ENCODE data around the gene TDRD7.

TDRD7 gene

DNA sequence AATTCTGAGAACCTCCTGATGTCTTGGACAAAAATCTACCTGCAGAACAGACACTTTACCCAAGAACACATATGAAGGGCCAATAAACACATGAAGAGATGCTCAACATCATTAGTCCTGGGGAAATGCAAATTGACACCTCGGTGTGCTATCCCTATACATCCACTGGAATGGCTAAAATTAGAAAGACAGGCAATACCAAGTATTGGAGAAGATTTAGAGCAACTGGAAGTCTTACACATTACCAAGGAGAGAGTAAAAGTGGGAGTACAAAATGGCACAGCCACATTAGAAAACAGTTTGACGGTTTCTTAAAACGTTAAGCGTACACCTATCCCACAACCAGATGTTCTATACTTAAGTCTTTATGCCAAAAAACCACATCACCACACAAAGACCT is 3.3 kb upstream of the TDRD7 start:
- no peak for TF ChIP-seq TAF1 (IDR thresholded peaks at IDR 0.05; ENCODE audit: borderline replicate concordance, insufficient read depth, low read length)
- TF ChIP-seq, protein P1, sequence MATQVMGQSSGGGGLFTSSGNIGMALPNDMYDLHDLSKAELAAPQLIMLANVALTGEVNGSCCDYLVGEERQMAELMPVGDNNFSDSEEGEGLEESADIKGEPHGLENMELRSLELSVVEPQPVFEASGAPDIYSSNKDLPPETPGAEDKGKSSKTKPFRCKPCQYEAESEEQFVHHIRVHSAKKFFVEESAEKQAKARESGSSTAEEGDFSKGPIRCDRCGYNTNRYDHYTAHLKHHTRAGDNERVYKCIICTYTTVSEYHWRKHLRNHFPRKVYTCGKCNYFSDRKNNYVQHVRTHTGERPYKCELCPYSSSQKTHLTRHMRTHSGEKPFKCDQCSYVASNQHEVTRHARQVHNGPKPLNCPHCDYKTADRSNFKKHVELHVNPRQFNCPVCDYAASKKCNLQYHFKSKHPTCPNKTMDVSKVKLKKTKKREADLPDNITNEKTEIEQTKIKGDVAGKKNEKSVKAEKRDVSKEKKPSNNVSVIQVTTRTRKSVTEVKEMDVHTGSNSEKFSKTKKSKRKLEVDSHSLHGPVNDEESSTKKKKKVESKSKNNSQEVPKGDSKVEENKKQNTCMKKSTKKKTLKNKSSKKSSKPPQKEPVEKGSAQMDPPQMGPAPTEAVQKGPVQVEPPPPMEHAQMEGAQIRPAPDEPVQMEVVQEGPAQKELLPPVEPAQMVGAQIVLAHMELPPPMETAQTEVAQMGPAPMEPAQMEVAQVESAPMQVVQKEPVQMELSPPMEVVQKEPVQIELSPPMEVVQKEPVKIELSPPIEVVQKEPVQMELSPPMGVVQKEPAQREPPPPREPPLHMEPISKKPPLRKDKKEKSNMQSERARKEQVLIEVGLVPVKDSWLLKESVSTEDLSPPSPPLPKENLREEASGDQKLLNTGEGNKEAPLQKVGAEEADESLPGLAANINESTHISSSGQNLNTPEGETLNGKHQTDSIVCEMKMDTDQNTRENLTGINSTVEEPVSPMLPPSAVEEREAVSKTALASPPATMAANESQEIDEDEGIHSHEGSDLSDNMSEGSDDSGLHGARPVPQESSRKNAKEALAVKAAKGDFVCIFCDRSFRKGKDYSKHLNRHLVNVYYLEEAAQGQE (IDR thresholded peaks at IDR 0.05; ENCODE audit: insufficient read depth in 1 of 2, low read depth in 2 of 2, low read length in 2 of 2), result no peak
- TF ChIP-seq FOXP2 (optimal IDR thresholded peaks at IDR 0.05; ENCODE audit: borderline replicate concordance, extremely low read depth, extremely low read length, insufficient read depth), result no peak
- no peak for TF ChIP-seq POLR2AphosphoS5 (IDR thresholded peaks at IDR 0.05; ENCODE audit: low read depth, low read length)
- no peak for TF ChIP-seq SIN3A (IDR thresholded peaks at IDR 0.05; ENCODE audit: borderline replicate concordance, insufficient read depth, low read length)

DNA sequence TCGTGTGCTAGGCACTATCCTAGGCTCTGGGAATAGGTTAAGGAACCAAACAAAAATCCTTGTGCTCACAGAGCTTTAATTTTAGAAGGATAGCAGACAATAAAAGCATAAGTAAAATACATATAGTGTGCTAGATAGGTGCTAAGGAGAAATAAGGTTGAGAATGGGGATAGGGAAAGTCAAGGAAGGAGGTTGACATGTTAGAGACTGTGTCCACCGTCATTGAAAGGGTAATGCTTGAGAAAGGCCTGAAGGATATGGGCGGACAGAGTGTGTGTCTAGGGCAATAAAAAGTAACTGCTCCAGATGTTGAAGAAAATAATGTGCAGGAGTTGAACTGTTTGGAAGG is 482 bp upstream of the TDRD7 start:
- TF ChIP-seq SIN3A (IDR thresholded peaks at IDR 0.05; ENCODE audit: borderline replicate concordance, insufficient read depth, low read length), result no peak
- no peak for TF ChIP-seq POLR2AphosphoS5 (IDR thresholded peaks at IDR 0.05; ENCODE audit: low read depth, low read length)
- TF ChIP-seq FOXP2 (optimal IDR thresholded peaks at IDR 0.05; ENCODE audit: borderline replicate concordance, extremely low read depth, extremely low read length, insufficient read depth), result no peak
- TF ChIP-seq, protein P1 (IDR thresholded peaks at IDR 0.05; ENCODE audit: insufficient read depth in 1 of 2, low read depth in 2 of 2, low read length in 2 of 2), result no peak
- no peak for TF ChIP-seq TAF1 (IDR thresholded peaks at IDR 0.05; ENCODE audit: borderline replicate concordance, insufficient read depth, low read length)

DNA sequence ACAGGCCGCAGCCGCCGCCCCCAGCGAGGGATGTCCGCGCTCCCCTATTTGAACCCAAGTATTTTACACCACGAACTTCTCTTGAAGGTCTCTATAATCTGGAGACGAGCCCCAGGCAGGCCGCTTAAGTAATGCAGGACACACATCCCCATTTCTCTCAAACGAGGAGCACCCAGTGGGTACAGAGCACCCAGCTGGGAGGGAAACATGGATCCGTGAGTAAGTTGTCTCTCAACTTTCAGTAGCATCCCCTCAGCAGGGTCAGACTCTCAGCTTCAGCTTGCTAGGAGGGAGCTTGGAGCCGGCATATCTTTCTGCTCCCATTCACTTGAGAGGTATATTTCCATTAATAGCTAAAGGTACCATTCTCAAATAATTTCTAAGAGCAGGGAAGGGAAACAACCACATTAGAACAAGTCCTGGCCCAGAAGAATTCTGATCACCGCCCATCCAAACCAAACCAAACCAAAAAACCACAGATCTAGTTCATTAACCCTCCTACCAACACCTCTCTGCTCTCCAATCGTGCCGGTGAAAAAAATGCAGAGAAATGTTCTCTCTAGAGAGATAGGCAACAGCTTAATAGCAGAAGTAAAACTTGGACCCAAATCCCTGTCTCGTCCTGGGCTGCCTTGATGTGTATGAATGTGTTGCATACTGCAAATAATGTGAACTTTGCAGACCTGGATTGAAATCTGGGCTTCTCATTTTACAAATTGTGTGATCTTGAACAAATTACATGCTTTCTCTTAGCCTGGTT is 910 bp downstream of the TDRD7 start:
- TF ChIP-seq TAF1 (IDR thresholded peaks at IDR 0.05; ENCODE audit: borderline replicate concordance, insufficient read depth, low read length) (no peak), POLR2AphosphoS5 (IDR thresholded peaks at IDR 0.05; ENCODE audit: low read depth, low read length) (no peak), SIN3A (IDR thresholded peaks at IDR 0.05; ENCODE audit: borderline replicate concordance, insufficient read depth, low read length) (no peak), FOXP2 (optimal IDR thresholded peaks at IDR 0.05; ENCODE audit: borderline replicate concordance, extremely low read depth, extremely low read length, insufficient read depth) (no peak)
- TF ChIP-seq, protein P1 (IDR thresholded peaks at IDR 0.05; ENCODE audit: insufficient read depth in 1 of 2, low read depth in 2 of 2, low read length in 2 of 2), result no peak

DNA sequence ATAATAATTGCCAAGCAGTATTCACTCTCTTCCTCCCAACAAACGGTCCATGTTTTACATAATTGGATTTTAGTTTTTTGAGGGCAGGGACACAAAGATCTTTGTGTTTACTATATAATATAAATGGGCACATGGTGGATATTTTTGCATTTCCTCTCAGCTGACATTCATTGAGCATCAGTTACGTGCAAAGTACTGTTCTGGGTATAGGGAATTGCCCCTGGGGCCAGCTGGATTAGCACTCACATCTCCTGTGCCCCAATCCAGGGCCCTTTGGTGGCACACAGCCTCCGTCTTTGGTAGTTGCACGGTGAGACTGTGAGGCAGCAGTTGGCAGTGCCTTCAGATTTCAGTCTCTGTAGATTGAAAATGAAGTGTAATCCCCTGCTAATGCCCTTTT is 1.6 kb downstream of the TDRD7 start:
- TF ChIP-seq, protein P1 (IDR thresholded peaks at IDR 0.05; ENCODE audit: insufficient read depth in 1 of 2, low read depth in 2 of 2, low read length in 2 of 2), result no peak
- TF ChIP-seq TAF1 (IDR thresholded peaks at IDR 0.05; ENCODE audit: borderline replicate concordance, insufficient read depth, low read length) (no peak), FOXP2 (optimal IDR thresholded peaks at IDR 0.05; ENCODE audit: borderline replicate concordance, extremely low read depth, extremely low read length, insufficient read depth) (no peak), SIN3A (IDR thresholded peaks at IDR 0.05; ENCODE audit: borderline replicate concordance, insufficient read depth, low read length) (no peak), POLR2AphosphoS5 (IDR thresholded peaks at IDR 0.05; ENCODE audit: low read depth, low read length) (no peak)
